SK-N-MC (cell line): ENCODE results near the gene ZNF275.

ENCODE experiments used
- DNase-seq: peaks from one replicate; pipeline ENCODE4 v3.0.0-alpha.2; 2011; ENCODE audit warnings: low read depth, low spot score
- H3K27ac ChIP-seq: fragments of 200-600 bp; sonication (generic); 2 replicates; pipeline ENCODE4 v1.5.1; 2016; ENCODE audit warnings: mixed run types
- H3K36me3 ChIP-seq: fragments of 200-600 bp; sonication (generic); 2 replicates; pipeline ENCODE4 v1.6.1; 2017; ENCODE audit warnings: antibody characterized with exemption, low read length, mixed read lengths; ENCODE audit not compliant: insufficient read depth
- H3K4me3 ChIP-seq: fragments of 200-600 bp; sonication (generic); 2 replicates; pipeline ENCODE4 v1.5.1; 2016
- H3K9ac ChIP-seq: fragments of 200-600 bp; sonication (generic); 2 replicates; pipeline ENCODE4 v1.8.0; 2017; ENCODE audit warnings: mixed run types, mixed read lengths; ENCODE audit not compliant: insufficient read length
- H3K9me3 ChIP-seq: fragments of 200-600 bp; sonication (generic); 2 replicates; pipeline ENCODE4 v1.6.1; 2017; ENCODE audit warnings: low read depth, mild to moderate bottlenecking, antibody characterized with exemption, low read length, moderate library complexity, mixed read lengths
- EZH2 ChIP-seq: fragments of 200-600 bp; sonication (generic); IDR thresholded peaks from one replicate; pipeline ENCODE4 v1.6.1; 2017; ENCODE audit warnings: antibody characterized with exemption
- FOXP2 ChIP-seq: optimal IDR thresholded peaks from 2 replicates; pipeline ENCODE3; 2011; ENCODE audit warnings: mild to moderate bottlenecking, moderate library complexity; ENCODE audit not compliant: insufficient read depth; ENCODE audit errors: extremely low read length, control extremely low read depth
- POLR2AphosphoS5 ChIP-seq: IDR thresholded peaks from 2 replicates; pipeline ENCODE4 v1.6.1; 2012; ENCODE audit warnings: mild to moderate bottlenecking, low read depth, low read length, borderline replicate concordance

The ZNF275 gene

GRCh38 chrX:153365670-153366069, 31.7 kb downstream of the ZNF275 start:
- Histone ChIP-seq H3K27ac (no peak overlapping the region), H3K36me3 (no peaks in the 10 kb centered on the region), H3K4me3 (no peak overlapping the region), H3K9ac (no peak overlapping the region), H3K9me3 (no peaks in the 10 kb centered on the region)
- DNase-seq = no peak
- TF ChIP-seq EZH2 (no peak), FOXP2 (no peak), POLR2AphosphoS5 (no peak)

GRCh38 chrX:153366119-153366518, 32.2 kb downstream of the ZNF275 start:
- no peak overlapping the region for H3K9ac ChIP-seq
- no peak for DNase-seq
- no peaks in the 10 kb centered on the region for H3K9me3 ChIP-seq
- TF ChIP-seq EZH2 (no peak), FOXP2 (no peak), POLR2AphosphoS5 (no peak)
- H3K27ac ChIP-seq = no peak overlapping the region
- H3K4me3 ChIP-seq = no peak overlapping the region
- H3K36me3 ChIP-seq = no peaks in the 10 kb centered on the region

- Histone ChIP-seq H3K9me3 (no peaks in the 10 kb centered on the region), H3K9ac (no peak overlapping the region), H3K27ac (no peak overlapping the region), H3K36me3 (no peaks in the 10 kb centered on the region), H3K4me3 (no peak overlapping the region)
- TF ChIP-seq FOXP2 = no peak
- TF ChIP-seq EZH2 = no peak
- no peak for TF ChIP-seq POLR2AphosphoS5
- no peak for DNase-seq
These were observed 33.1 kb downstream of the ZNF275 start for GRCh38 chrX:153366878-153367538.

- no peak for TF ChIP-seq POLR2AphosphoS5
- no peak for TF ChIP-seq EZH2
- no peak for TF ChIP-seq FOXP2
- H3K27ac ChIP-seq = peak overlapping the region; percentile 36; the same call in 1 of the 2 replicates
- no peaks in the 10 kb centered on the region for H3K36me3 ChIP-seq
- no peak overlapping the region for H3K4me3 ChIP-seq
- H3K9me3 ChIP-seq = no peaks in the 10 kb centered on the region
- no peak for DNase-seq
- H3K9ac ChIP-seq = no peak overlapping the region
These were observed 36.5 kb downstream of the ZNF275 start for GRCh38 chrX:153370293-153371055.

GRCh38 chrX:153371256-153371655, 37.3 kb downstream of the ZNF275 start:
- TF ChIP-seq EZH2 = no peak
- H3K36me3 ChIP-seq = no peaks in the 10 kb centered on the region
- H3K4me3 ChIP-seq = no peak overlapping the region
- no peaks in the 10 kb centered on the region for H3K9me3 ChIP-seq
- no peak overlapping the region for H3K27ac ChIP-seq
- no peak overlapping the region for H3K9ac ChIP-seq
- no peak for DNase-seq

GRCh38 chrX:153372949-153373348, 39.0 kb downstream of the ZNF275 start:
- Histone ChIP-seq H3K27ac (no peak overlapping the region), H3K4me3 (no peak overlapping the region), H3K9me3 (no peaks in the 10 kb centered on the region), H3K36me3 (no peaks in the 10 kb centered on the region), H3K9ac (no peak overlapping the region)
- DNase-seq = no peak
- no peak for TF ChIP-seq POLR2AphosphoS5
- TF ChIP-seq FOXP2 = no peak
- no peak for TF ChIP-seq EZH2

GRCh38 chrX:153374426-153374825, 40.5 kb downstream of the ZNF275 start:
- no peak overlapping the region for H3K4me3 ChIP-seq
- H3K27ac ChIP-seq = no peak overlapping the region
- H3K36me3 ChIP-seq = no peaks in the 10 kb centered on the region
- no peak overlapping the region for H3K9ac ChIP-seq
- no peak for DNase-seq
- no peaks in the 10 kb centered on the region for H3K9me3 ChIP-seq
- TF ChIP-seq FOXP2 (no peak), EZH2 (no peak), POLR2AphosphoS5 (no peak)

GRCh38 chrX:153375571-153375970, 41.6 kb downstream of the ZNF275 start:
- Histone ChIP-seq H3K36me3 (no peaks in the 10 kb centered on the region), H3K9me3 (no peaks in the 10 kb centered on the region), H3K4me3 (no peak overlapping the region), H3K9ac (no peak overlapping the region), H3K27ac (no peak overlapping the region)
- no peak for DNase-seq
- TF ChIP-seq FOXP2 = no peak
- TF ChIP-seq EZH2 = no peak
- TF ChIP-seq POLR2AphosphoS5 = no peak

GRCh38 chrX:153377727-153378126, 43.8 kb downstream of the ZNF275 start:
- no peak for DNase-seq
- Histone ChIP-seq H3K27ac (no peak overlapping the region), H3K4me3 (no peak overlapping the region), H3K9me3 (no peaks in the 10 kb centered on the region), H3K36me3 (no peaks in the 10 kb centered on the region), H3K9ac (no peak overlapping the region)
- no peak for TF ChIP-seq POLR2AphosphoS5
- no peak for TF ChIP-seq EZH2
- TF ChIP-seq FOXP2 = no peak
